OCI-LY1 (cell line): ENCODE data around the gene ADAMTS12.

Source experiments
- H2AFZ ChIP-seq: fragments of 200-600 bp; sonication (generic), shearing (Covaris generic); 2 replicates; pipeline ENCODE4 v1.6.0; 2014; ENCODE audit warnings: antibody characterized with exemption, mild to moderate bottlenecking, low read length
- H3F3A ChIP-seq: fragments of 200-600 bp; sonication (generic), shearing (Covaris generic); 2 replicates; pipeline ENCODE4 v1.6.0; 2014; ENCODE audit warnings: mild to moderate bottlenecking, antibody characterized with exemption, low read length, moderate library complexity; ENCODE audit not compliant: insufficient read depth
- H3K27ac ChIP-seq: fragments of 200-600 bp; sonication (generic); 2 replicates; pipeline ENCODE4 v1.5.1; 2014; ENCODE audit warnings: low read length, mixed run types, mild to moderate bottlenecking, low read depth; ENCODE audit not compliant: poor library complexity, severe bottlenecking
- H3K27me3 ChIP-seq: fragments of 200-600 bp; sonication (generic); 2 replicates; pipeline ENCODE4 v1.6.0; 2014; ENCODE audit warnings: antibody characterized with exemption, mild to moderate bottlenecking, low read length, moderate library complexity; ENCODE audit not compliant: insufficient read depth
- H3K36me3 ChIP-seq: fragments of 200-600 bp; sonication (generic); 2 replicates; pipeline ENCODE4 v1.6.1; 2014; ENCODE audit warnings: mild to moderate bottlenecking, antibody characterized with exemption, low read length, moderate library complexity, mixed read lengths; ENCODE audit not compliant: insufficient read depth
- H3K4me1 ChIP-seq: fragments of 200-600 bp; sonication (generic); 2 replicates; pipeline ENCODE4 v1.5.1; 2014; ENCODE audit warnings: mild to moderate bottlenecking, low read length, moderate library complexity; ENCODE audit not compliant: insufficient read depth, severe bottlenecking
- H3K4me2 ChIP-seq: fragments of 200-600 bp; sonication (generic), shearing (Covaris generic); 2 replicates; pipeline ENCODE4 v1.6.1; 2014; ENCODE audit warnings: low read length
- H3K4me3 ChIP-seq: fragments of 200-600 bp; sonication (generic); 2 replicates; pipeline ENCODE4 v1.5.1; 2014; ENCODE audit warnings: low read length, low read depth, mild to moderate bottlenecking, mixed read lengths; ENCODE audit not compliant: poor library complexity, severe bottlenecking
- H3K79me2 ChIP-seq: fragments of 200-600 bp; shearing (Covaris generic); 2 replicates; pipeline ENCODE4 v1.6.1; 2016; ENCODE audit warnings: mixed run types, low read length, mixed read lengths; ENCODE audit not compliant: insufficient read depth
- H3K9ac ChIP-seq: fragments of 200-600 bp; sonication (generic), shearing (Covaris generic); 2 replicates; pipeline ENCODE4 v1.6.1; 2014; ENCODE audit warnings: mild to moderate bottlenecking, low read length, mixed read lengths
- H3K9me2 ChIP-seq: fragments of 200-600 bp; sonication (generic), shearing (Covaris generic); 2 replicates; pipeline ENCODE4 v1.6.1; 2014; ENCODE audit warnings: low read depth, mild to moderate bottlenecking, low read length, mixed read lengths
- H3K9me3 ChIP-seq: fragments of 200-600 bp; shearing (Covaris generic); 2 replicates; pipeline ENCODE4 v1.6.1; 2014; ENCODE audit warnings: low read length, mixed read lengths
- H4K20me1 ChIP-seq: fragments of 200-600 bp; sonication (generic), shearing (Covaris generic); 2 replicates; pipeline ENCODE4 v1.6.0; 2016; ENCODE audit warnings: mild to moderate bottlenecking, low read length; ENCODE audit not compliant: insufficient read depth
- CTCF ChIP-seq: fragments of 200-600 bp; sonication (generic), shearing (Covaris generic); IDR thresholded peaks from 2 replicates; pipeline ENCODE4 v1.5.1; 2017; ENCODE audit warnings: mild to moderate bottlenecking, antibody characterized with exemption, low read length, moderate library complexity, mixed read lengths
- EZH2 ChIP-seq: fragments of 200-600 bp; sonication (generic), shearing (Covaris generic); IDR thresholded peaks from 2 replicates; pipeline ENCODE4 v1.8.0; 2017; ENCODE audit warnings: borderline replicate concordance, mixed run types, mild to moderate bottlenecking, antibody characterized with exemption, low read length, moderate library complexity, mixed read lengths

ADAMTS12 gene

DNA sequence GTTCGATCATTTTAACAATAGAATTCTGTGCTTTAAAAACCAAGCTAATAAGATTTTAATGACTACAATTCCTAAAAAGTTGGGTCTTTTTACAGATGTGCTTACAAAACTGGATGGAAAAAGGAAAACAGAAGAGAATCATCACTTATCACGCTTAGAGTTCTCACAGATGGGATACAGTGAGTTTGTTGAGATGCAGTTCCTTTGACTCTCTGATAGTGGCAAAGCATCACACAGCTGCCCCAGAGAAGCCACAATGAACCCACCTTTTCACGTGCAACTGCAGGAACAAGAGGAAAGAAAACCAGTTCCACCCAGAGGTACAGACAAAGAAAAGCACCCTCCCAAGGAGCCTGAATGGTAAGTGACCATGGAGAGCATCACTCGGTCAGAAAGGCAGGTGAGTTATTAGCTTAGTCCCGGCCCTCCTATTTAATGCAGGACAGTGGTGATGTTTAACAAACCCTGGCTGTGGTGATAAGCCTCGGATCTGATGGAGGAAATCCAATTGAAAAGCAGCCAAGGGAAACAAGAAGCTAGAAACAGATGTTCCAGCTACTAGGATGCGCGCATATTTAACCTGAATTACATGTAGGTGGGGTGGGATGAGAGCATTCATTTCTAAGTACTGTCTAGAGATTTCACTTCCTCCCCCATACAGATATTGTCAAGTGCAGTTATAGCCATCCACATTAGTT is 283.3 kb downstream of the ADAMTS12 start:
- Histone ChIP-seq H3K9me3 (no peaks in the 10 kb centered on the region), H3K4me2 (no peak overlapping the region), H3K4me3 (no peak overlapping the region), H3K79me2 (no peaks in the 10 kb centered on the region), H3K9me2 (no peaks in the 10 kb centered on the region), H3K36me3 (no peaks in the 10 kb centered on the region), H3K27me3 (no peaks in the 10 kb centered on the region), H3K27ac (no peak overlapping the region), H3K4me1 (no peaks in the 10 kb centered on the region), H3K9ac (no peak overlapping the region), H4K20me1 (no peaks in the 10 kb centered on the region), H2AFZ (no peak overlapping the region), H3F3A (no peaks in the 10 kb centered on the region)
- no peak for TF ChIP-seq CTCF
- TF ChIP-seq EZH2 = no peak

- no peak overlapping the region for H3K27ac ChIP-seq
- no peak overlapping the region for H3K4me2 ChIP-seq
- no peak overlapping the region for H3K9ac ChIP-seq
- H3K9me2 ChIP-seq = no peaks in the 10 kb centered on the region
- H2AFZ ChIP-seq = no peak overlapping the region
- H3F3A ChIP-seq = no peaks in the 10 kb centered on the region
- H3K36me3 ChIP-seq = no peaks in the 10 kb centered on the region
- no peaks in the 10 kb centered on the region for H4K20me1 ChIP-seq
- no peaks in the 10 kb centered on the region for H3K79me2 ChIP-seq
- H3K4me1 ChIP-seq = no peaks in the 10 kb centered on the region
- H3K9me3 ChIP-seq = no peaks in the 10 kb centered on the region
- TF ChIP-seq CTCF (no peak), EZH2 (no peak)
- H3K27me3 ChIP-seq = no peaks in the 10 kb centered on the region
- no peak overlapping the region for H3K4me3 ChIP-seq
Measured at GRCh38 chr5:33604503-33604902, 287.3 kb downstream of the ADAMTS12 start.

GRCh38 chr5:33601881-33602280 is 289.9 kb downstream of the ADAMTS12 start:
- no peaks in the 10 kb centered on the region for H3K27me3 ChIP-seq
- H4K20me1 ChIP-seq = no peaks in the 10 kb centered on the region
- H3K36me3 ChIP-seq = no peaks in the 10 kb centered on the region
- no peak overlapping the region for H3K27ac ChIP-seq
- H3K9me2 ChIP-seq = no peaks in the 10 kb centered on the region
- no peaks in the 10 kb centered on the region for H3K79me2 ChIP-seq
- TF ChIP-seq EZH2 = no peak
- no peak for TF ChIP-seq CTCF
- no peak overlapping the region for H3K4me2 ChIP-seq
- no peak overlapping the region for H2AFZ ChIP-seq
- no peak overlapping the region for H3K9ac ChIP-seq
- no peaks in the 10 kb centered on the region for H3K4me1 ChIP-seq
- H3F3A ChIP-seq = no peaks in the 10 kb centered on the region
- H3K9me3 ChIP-seq = no peaks in the 10 kb centered on the region
- no peak overlapping the region for H3K4me3 ChIP-seq
